T47D (cell line): ENCODE results near the gene CEACAM4.
A peak's percentile ranks its signal among the peaks of the same experiment; 100 is the strongest.

Experiments used
- DNase-seq, 2 experiments: peaks; one replicate each; pipeline versions ENCODE4 v3.0.0 to v3.0.0-alpha.2; 2011 to 2012; ENCODE audit warnings: low read depth in 1 of 2, low spot score in 1 of 2
- JUND ChIP-seq: IDR thresholded peaks from 2 replicates; pipeline ENCODE4 v1.6.1; 2012; ENCODE audit warnings: low read depth
- in situ Hi-C: cut with HindIII; loops from 2 replicates; pipeline ENCODE4 v1.10.0; 2016; ENCODE audit warnings: low sequenced_read_pairs, low pct_unique_long_range_greater_than_20kb

CEACAM4 gene

GRCh38 chr19:41612483-41612882, 14.4 kb downstream of the CEACAM4 start:
- TF ChIP-seq JUND = no peak
- in situ Hi-C loops = no loop called here
- DNase-seq = no peak

- no peak for TF ChIP-seq JUND
- DNase-seq = no peak
- in situ Hi-C loops = no loop called here
Measured at GRCh38 chr19:41610789-41611188, 16.1 kb downstream of the CEACAM4 start.

DNA sequence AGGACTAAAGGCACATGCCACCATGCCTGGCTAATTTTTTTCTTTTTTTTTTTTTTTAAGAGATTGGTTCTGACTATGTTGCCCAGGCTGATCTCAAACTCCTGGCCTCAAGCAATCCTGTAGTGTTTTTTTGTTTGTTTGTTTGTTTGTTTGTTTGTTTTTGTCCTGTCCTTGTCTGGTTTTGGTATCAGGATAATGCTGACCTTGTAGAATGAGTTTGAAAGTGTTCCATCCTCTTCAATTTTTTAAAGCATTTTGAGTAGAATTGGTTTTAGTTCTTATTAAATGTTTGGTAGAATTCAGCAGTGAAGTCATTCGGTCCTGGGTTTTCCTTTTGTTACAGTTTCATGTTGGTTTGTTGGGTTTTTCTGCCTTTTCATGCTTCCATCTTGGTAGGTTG, 19.2 kb downstream of the CEACAM4 start:
- DNase-seq = no peak
- TF ChIP-seq JUND = no peak
- in situ Hi-C loops = no loop called here

DNA sequence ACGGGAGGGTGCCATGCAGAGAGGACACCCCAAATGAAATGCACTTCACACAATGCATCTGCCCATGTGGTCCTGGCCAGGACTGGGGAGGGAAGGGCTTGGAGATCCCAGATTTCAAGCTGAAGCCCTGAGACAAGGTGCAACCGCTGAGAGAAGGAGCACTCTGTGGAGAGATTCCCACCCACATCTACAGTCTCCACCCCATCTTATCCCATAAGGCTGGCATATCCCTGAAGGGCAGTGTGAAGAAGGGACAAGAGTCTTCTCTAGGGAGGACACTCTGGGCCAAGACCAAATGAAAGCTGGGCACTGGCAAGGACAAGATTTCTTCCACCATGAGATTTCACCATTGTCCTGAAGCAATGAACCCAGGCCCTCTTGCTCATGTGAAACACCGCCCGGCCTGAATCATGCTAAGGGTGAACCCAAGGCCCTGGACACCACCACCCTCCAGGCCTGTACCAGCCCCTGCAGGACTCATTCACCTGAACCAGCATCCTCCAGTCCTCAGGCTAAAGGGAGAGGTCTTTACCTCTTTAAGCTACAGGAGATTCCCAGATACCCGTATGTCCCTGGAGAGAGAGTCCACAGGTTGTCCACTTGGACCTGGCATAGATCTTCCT, 20.5 kb downstream of the CEACAM4 start:
- TF ChIP-seq JUND = no peak
- in situ Hi-C loops = no loop called here
- DNase-seq = no peak

DNA sequence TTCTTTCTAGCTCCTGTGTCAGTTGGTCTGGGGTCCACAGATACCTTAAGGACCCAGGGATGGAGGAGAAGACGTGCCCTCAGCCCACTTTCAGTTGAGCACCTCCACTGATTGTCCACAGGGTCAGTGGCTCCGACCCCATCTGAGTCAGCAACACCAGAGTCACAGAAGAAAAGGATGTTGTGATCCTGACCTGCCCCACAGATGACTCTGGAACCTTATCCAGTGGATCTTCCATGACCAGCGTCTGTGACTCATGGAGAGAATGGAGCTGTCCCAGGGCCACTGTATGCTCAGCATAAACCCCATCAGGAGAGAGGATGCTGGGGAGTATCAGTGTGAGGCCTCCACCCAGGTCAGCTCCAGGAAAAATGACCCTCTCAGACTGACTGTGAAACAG, 22.0 kb downstream of the CEACAM4 start:
- DNase-seq = no peak
- in situ Hi-C loops = no loop called here
- no peak for TF ChIP-seq JUND

- in situ Hi-C loops = no loop called here
- no peak for DNase-seq
- no peak for TF ChIP-seq JUND
Measured at GRCh38 chr19:41601771-41602170, 25.1 kb downstream of the CEACAM4 start.

- DNase-seq = no peak
- no peak for TF ChIP-seq JUND
- in situ Hi-C loops = no loop called here
Measured at GRCh38 chr19:41599175-41599966, 27.5 kb downstream of the CEACAM4 start.

DNA sequence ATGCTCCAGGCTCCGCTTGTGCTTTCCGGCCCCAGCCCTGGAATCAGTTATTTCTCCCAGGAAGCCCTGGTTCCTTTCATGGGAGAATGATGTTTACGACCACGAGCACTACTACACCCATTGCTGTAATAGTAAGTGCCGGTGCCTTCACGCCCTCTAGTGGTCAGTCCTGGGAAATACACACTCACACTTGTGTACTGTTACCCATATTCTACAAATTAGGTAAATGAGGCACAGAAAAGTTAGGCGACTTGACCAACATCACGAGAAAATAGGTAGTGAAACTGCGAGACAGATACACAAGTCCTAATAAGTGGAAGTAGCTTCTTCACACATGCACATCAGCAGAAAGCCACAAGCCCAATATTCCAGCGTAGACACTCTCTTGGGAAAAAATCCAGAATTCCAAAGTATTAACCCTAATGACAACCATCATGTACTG, 29.3 kb downstream of the CEACAM4 start:
- TF ChIP-seq JUND = no peak
- DNase-seq = peak; percentile 55 to 68
- in situ Hi-C loops = no loop called here

DNA sequence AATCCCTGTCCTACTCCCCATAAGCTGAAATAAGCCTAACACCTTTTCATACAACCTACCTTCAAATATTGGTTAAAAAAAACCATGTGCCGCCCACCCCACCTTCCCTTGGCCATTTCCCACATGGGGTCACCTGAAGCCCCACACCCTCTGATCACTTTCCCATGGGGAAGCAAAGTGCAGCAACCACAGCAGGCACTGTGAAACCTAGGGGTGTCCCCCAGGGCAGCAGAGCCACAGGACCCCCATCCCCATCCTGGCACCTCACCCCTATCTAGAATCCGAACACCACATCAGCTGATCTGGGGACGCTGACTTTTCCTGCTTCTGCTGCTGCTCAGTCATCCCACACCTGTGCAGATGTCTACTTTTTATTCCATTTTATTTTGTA, 31.0 kb downstream of the CEACAM4 start:
- in situ Hi-C loops = no loop called here
- DNase-seq = no peak
- TF ChIP-seq JUND = no peak

- in situ Hi-C loops = no loop called here
- DNase-seq = peak; percentile 36 to 78
- no peak for TF ChIP-seq JUND
Measured at GRCh38 chr19:41595258-41595889, 31.5 kb downstream of the CEACAM4 start.

GRCh38 chr19:41591951-41592562, 34.8 kb downstream of the CEACAM4 start:
- in situ Hi-C loops = no loop called here
- DNase-seq = no peak
- no peak for TF ChIP-seq JUND

- TF ChIP-seq JUND = no peak
- no peak for DNase-seq
- in situ Hi-C loops = no loop called here
Measured at GRCh38 chr19:41590936-41591335, 35.9 kb downstream of the CEACAM4 start.

GRCh38 chr19:41589371-41589770, 37.5 kb downstream of the CEACAM4 start:
- DNase-seq = no peak
- no peak for TF ChIP-seq JUND
- in situ Hi-C loops = no loop called here
